Measurements from ENCODE around the gene SEMA4C.
A peak's percentile ranks its signal among the peaks of the same experiment; 100 is the strongest.

Gene SEMA4C, protein sequence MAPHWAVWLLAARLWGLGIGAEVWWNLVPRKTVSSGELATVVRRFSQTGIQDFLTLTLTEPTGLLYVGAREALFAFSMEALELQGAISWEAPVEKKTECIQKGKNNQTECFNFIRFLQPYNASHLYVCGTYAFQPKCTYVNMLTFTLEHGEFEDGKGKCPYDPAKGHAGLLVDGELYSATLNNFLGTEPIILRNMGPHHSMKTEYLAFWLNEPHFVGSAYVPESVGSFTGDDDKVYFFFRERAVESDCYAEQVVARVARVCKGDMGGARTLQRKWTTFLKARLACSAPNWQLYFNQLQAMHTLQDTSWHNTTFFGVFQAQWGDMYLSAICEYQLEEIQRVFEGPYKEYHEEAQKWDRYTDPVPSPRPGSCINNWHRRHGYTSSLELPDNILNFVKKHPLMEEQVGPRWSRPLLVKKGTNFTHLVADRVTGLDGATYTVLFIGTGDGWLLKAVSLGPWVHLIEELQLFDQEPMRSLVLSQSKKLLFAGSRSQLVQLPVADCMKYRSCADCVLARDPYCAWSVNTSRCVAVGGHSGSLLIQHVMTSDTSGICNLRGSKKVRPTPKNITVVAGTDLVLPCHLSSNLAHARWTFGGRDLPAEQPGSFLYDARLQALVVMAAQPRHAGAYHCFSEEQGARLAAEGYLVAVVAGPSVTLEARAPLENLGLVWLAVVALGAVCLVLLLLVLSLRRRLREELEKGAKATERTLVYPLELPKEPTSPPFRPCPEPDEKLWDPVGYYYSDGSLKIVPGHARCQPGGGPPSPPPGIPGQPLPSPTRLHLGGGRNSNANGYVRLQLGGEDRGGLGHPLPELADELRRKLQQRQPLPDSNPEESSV

DNA sequence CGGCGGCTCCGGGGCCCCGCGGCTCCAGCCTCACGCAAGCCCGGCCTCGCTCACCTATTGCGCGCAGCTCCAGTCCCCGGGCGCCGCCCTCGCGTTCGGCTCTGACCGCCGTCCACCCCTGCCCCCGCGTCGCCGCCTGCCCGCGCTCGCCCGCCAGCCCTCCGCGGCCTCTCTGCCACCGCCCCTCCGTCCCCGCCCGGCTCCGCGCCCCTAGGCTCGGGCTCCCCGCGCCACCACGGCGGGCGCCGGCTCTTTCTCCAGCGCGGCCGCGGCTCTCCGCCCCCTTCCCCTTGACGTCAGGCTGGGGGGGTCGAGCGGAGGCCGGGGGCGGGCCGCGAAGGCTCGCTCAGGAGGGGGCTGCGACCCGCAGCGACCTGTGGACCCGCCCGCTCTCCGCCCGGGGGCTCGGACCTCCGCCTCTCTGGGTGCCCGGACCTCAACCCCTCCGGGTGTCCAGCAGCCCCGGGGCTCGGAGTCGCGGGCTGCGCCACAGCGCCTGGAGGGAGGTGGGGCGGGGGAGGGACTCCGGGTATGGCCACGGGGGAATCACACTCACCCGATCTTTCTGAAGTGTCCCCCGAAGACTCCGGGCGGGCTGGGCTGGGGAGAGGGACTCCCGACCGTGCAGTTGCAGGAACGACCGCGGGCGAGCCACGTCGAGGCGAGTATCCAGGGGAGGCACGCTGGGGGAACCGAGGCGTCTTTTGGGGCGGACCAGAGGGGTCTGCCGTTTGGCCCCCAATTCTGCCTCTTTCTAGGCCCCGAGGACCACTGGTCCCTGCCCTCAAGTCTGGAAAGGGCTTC, at the start of gene SEMA4C:
SEMA4C (minus strand) TSS at position 259 of the 804 bp plus-strand sequence. CDS start 2,194 bp downstream, outside the sequence.
- peak; percentile 86 for DNase-seq (ENCODE audit: low spot score)

DNA sequence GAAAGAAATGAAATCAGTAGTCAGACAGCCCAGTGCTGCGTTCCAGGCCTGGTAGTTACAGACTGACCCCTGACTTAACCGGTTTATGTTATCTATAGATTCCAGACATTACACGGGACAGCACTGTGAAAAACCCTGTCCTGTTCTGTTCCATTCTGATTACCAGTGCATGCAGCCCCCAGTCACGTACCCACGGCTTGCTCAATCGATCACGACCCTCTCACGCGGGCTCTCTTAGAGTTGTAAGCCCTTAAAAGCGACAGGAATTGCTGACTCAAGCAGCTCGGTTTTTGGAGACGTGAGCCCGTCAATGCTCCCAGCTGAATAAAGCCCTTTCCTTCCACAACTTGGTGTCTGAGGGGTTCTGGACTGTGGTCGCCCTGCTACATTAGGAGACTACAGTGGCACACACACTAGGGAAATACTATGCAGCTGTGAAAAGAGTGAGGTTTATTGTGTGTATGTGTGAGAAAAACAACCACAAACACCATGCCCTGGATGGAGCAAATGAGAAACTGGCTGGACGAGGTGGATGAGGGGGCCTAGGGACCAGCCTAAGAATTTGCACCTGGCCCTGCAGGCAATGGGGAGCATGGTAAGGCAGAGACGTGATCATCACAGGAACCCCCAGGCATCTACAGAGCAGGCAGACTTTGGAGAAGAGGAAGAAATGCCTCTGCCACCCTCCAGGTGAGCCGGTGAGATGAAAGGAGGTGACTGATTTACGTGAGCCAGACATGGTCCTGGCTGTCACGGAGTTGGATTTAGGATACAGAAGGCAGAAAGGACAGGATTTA, 49.1 kb upstream of the SEMA4C start:
- no peak for DNase-seq (ENCODE audit: low spot score)

DNA sequence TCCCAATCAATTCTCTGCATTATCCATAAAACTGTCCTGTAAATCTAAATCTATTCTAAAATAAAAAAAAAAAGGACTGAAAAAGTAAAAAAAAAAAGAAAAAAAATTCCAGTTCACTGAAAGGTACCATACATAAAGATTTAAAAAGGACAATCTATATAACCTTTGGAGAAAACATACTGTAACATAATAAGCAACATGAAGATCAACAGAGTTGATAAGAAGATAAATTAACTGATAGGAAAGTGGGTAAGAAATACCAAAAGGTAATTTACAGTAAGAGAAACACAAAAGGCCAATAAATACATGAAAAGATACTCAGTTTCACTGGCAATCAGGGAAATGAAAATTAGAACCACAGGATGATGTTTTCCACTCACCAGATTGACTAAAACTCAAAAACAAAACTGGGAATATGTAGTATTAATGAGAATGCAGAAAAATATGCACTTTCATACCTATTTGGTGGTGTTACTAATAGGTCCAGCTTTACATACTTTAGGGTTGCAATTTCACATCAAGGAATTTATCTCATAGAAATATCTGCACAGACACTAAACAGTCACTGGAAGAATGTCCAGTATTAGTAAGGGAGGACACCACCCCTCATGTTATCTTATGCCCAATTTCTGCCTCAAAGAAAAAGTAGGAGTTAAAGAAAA, 48.3 kb upstream of the SEMA4C start:
- DNase-seq (ENCODE audit: low spot score), result no peak

DNA sequence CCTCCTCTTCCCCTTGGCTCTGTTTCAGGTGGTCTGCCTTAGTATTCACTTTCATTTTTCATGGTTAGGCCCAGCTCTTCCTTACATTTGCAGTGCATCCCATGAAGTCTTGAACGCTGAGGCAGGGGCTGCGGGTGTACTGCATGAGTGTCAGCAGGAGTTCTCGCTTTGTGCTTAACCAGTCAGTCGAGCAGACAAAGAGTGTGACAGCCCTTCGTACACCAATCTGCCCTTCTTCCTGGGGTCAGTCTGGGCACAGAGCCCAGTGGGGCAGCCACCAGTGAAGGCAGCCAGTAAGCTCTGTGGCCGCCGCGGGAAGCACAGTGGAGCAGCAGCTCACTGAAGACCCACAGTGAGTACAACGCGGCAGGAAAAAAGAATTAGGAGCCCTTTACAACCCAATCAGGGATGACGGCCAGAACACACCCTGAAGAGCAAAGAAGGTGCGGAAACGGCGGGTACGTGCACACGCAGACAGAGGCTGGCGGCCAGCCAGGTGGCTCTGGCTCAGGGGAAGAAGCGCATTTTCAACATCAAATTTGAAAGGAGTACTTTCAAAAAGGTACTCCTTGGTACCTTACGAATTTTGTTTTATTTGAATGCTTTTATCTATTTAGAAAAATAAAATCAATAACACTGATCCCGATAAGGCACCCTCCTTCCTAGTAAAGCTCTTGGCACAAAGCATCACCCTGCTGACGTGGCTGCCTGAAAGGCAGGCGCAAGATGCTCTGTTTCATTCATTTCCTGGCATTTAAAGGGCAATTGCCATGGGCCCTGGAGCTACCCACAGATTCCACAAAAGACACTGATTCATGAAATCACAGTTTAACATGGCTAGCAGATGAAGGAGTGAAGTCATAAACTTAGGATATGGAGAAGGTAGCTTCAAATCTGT, 47.0 kb upstream of the SEMA4C start:
- no peak for DNase-seq (ENCODE audit: low spot score)

DNA sequence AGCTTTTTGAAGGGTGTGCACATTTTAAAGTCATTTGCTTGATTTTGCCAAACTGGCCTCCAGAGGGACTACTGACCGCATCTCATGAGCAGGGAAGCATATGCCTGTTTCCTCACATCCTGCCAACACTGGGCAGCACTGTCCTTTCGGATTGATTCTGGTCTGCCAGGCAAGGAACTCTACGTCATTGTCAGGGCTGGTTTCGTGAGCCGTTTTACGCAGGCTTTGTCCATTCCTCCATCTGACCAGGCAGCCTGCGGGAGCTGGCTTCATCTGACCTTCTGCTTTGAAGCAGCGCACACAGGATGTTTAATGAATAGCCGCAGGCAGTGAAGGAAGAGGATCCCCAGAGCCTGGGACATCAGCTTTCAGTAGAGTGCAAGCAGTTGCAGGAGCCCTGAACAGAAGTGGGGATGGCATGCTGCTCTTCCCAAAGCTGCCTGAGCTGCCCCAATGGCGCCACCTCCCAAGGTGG, 46.3 kb upstream of the SEMA4C start:
- no peak for DNase-seq (ENCODE audit: low spot score)

DNA sequence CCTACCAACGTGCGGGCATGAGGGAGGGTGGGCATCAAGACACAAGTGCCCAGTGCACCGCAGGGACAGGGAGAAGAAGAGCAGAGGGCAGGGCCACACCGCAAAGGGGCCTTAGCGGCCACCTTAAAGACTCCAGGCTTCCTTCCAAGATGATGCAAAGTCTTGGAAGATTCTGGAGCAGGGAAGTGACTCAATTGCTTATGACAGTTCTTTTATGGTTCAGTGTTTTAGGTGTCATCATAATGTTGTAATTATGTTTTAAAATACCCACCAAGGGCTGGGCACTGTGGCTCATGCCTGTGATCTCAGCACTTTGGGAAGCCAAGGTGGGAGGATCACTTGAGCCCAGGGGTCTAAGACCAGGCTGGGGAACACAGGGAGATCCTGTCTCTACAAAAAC, 44.5 kb upstream of the SEMA4C start:
- DNase-seq (ENCODE audit: low spot score), result no peak

DNA sequence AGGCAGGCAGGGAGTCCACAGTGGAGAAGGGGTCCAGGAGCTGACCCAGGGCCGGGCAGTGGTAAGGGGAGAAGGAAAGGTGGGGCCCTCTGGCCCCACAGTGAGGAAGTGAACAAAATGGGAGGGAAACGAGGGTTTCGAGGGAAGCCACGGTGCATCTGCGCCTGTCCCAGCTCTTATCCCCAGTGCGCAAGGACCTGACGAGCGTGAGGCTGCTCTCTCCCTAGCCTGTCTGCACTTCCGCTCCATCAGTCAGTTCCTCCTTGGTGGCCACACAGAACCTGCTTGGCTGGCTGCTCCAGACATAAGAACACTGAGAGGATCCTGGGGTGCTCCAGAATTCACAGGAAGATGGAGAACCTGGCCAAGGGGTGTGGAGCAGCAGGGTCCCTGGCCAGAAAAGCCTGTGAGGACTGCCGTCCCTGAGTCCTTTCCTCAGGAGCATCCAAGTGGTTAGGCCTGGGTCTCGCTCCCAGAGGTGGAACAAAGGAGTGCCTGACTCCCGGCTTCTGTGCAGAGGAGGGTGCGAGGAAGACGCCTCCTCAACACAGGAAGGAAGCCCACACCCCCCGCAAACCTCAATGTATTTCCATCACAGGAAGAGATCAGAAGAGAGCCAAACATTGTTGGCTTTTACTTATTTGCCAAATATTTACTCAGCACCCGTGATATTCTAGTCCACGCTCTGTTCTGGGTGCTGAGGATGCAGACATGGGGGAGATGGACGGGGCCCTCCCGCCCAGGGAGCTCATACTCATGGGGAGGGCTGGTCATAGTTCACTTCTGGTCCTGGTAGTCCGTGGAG, 43.7 kb upstream of the SEMA4C start:
- no peak for DNase-seq (ENCODE audit: low spot score)

DNA sequence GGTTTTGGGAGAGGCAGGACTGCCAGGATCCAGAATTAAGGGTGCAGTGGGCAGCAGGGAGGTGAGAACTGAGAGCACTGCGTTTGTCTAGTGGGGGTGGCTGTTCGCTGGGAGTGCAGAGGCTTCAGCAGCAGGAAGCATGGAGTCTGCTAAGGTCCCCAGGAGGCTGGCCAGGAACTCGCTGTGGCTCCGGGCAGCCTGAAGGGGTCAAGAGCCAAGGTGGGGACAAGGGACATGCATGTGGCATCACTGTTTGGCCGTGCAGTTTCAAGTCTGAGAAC, 43.2 kb upstream of the SEMA4C start:
- DNase-seq (ENCODE audit: low spot score), result no peak

DNA sequence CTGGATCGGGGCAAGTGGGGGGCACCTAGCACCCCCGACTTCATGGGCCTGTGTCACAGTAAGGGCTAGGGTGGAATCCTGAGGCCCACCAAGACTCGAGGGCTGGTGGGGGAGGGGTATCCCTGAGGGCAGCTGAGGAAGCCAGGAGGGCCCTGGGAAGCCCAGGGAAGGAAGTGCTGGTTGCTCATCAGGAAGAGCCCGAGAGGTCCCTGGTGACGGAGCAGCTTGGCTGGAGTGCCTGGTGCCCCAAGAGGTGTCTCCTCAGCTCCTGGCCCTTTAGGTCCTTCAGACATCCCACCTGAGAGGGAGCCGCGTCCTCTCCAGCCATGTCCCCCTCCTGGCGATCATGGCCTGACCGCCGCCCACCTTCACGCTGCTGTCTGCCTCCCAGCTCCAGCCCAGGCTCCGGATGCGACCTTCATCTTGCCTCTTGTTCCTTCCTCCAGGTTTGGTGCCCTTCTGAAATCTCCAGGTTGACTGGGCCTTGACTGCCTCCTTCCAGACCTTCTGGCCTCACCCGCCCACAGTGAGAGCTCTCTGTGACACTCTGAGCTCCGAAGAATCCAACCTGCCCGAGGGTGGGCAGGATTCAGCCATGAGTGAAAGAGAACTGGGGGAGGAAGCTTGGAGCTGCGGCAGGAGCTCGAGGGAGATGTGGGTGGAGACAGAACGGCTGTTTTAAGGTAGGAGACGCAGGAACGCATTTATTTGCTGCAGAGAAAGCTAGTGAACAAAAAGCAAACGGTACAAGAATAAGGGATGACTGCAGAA, 42.7 kb upstream of the SEMA4C start:
- DNase-seq (ENCODE audit: low spot score), result no peak

DNA sequence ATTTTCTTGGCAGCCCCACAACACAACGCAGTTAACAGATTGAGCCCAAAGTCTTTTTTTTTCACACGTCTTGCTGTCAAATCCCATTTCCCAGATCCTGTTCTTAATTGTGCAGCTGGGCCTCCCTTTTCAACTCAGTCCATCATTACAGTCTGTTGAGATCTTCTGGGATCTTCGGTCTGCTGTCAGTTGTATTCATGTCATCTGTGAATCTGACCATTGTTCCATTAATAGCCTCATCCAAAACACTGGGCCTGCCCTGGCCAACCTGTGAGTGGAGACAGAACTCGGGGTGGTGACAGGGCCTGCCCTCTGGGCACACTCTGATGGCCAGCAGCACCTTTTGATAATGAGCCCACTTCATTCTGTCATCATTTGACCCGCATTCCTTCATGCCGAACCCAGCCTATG, 39.7 kb upstream of the SEMA4C start:
- no peak for DNase-seq (ENCODE audit: low spot score)

DNA sequence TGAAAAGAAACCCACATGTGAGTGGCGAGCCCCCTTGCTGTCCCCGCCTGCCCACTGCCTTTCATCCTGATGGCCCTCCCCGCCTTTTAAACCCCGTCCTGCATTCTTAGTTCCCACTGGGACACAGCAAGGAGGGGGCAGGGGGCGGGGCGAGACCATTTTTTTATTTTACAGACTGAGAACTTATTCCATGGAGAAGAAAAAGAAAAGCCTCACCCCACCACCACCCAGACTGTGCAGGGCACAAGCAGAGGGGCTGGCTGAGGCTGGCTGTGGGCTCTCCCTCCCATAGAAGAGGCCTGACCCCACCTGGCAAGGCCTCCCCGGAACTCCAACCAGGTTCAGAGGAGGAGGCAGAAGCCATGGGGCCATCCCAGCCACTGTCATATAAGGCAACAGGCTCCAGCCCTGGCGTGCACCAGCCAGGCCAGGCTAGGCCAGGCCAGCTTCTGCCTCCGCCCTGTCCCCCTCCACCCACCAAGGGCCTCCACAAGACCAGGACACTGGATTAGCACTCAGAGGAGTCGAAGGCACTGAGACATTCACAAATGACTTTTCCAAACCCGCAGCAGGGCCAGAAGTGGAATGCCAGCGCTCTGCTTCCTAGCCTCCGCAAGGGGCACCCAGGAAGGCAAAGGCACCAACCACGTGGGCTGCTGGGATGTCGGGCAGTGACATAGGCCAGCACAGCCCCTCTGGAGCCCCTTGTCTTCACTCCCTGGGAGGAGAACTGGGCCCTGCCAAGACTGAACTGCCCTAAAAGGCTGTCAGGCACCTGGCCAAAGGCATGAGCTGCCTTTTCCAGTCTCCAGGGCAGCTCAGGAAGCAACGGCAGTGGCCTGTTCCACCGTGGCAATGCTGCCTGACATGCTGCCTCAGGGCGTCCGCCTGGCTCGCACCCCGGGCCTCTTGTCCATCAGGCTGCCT, 37.5 kb upstream of the SEMA4C start:
- peak; percentile 82 for DNase-seq (ENCODE audit: low spot score)

DNA sequence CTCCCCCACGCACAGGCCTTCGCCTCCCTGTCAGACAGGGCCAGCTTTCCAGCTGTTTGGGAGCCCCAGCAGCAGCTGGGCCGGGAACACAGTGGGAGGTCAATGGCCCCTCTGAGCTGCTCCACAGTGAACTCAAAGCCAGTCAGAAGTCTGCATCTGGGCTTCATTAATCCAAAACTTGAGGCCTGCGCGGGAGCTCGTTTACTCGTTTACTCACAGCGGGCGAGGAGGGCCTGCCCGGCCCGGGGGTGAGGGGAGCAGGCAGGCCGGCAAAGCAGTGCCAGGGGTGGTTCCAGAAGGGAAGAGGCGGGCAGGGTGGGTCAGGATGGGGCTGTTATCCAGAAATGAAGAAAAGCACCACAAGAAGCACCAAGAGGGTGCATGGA, 36.8 kb upstream of the SEMA4C start:
- DNase-seq (ENCODE audit: low spot score), result peak; percentile 68

DNA sequence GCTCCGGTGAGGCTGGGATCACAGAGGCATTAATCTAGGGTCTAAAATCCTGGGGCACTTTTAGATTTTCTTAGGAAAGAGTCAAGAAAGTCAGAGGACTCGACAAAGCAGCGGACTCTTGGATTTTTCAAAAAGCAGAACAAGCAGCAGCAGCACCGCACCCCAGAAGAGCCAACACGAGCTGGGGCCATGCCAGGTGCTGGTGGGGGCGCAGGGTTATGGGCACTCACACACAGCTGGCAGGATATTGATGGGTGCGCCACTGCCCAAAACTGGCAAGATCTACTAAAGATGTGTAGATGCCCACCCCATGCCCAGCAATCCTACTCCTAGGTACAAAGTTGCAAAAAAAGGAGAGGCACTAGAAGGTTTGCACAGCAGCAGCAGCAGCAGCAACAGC, 33.9 kb upstream of the SEMA4C start:
- DNase-seq (ENCODE audit: low spot score), result no peak

DNA sequence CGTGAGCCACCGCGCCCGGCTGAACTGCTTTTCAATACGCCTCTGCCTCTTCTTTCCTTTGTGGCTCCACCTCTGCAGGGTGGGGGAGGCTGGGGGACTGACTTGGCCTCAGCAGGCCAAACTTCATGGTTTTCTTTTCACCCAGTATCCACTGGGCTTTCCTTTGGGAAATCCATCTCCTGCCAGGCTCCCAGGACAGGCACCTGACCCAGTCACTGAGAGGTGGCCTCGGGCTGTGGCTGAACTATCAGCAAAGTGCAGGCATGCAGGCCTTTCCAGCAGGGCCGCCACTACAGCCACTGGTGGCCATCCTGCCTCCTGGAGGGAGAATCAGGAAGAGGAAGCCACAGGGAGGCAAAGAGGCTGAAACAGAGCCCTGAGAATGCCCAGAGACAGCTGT, 33.4 kb upstream of the SEMA4C start:
- no peak for DNase-seq (ENCODE audit: low spot score)

DNA sequence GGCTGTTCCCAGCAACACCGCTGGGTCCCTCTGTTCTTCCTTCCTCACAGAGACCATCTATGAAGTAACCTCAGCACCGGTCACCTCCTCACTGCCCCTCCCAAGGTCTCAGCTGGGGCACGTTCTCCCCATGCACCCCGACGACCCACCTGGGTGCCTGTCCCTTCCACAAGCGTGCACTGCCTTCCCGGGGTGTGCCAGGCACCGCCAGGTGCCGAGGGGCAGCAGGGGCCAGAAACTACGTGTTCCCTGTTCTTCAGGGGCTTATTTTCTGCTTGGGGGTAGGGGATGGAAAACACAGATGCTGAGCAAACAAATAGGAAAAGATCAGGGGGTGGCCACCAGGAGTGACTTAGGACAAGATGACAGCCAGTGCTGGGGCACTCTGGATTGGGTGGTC, 30.4 kb upstream of the SEMA4C start:
- DNase-seq (ENCODE audit: low spot score), result no peak

DNA sequence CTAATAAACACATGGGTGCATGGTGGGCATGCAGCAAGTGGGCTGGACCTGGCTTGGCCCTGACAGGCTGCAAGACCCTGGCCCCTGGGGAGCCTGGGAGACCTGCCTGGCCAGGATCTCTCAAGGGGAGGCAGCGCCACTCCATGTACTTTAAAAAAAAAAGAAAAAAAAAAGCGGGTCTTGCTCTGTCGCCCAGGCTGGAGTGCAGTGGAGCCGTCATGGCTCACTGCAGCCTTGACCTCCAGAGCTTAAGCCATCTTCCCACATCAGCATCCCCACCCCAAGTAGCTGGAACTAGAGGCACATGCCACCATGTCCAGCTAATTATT, 29.5 kb upstream of the SEMA4C start:
- DNase-seq (ENCODE audit: low spot score), result no peak

DNA sequence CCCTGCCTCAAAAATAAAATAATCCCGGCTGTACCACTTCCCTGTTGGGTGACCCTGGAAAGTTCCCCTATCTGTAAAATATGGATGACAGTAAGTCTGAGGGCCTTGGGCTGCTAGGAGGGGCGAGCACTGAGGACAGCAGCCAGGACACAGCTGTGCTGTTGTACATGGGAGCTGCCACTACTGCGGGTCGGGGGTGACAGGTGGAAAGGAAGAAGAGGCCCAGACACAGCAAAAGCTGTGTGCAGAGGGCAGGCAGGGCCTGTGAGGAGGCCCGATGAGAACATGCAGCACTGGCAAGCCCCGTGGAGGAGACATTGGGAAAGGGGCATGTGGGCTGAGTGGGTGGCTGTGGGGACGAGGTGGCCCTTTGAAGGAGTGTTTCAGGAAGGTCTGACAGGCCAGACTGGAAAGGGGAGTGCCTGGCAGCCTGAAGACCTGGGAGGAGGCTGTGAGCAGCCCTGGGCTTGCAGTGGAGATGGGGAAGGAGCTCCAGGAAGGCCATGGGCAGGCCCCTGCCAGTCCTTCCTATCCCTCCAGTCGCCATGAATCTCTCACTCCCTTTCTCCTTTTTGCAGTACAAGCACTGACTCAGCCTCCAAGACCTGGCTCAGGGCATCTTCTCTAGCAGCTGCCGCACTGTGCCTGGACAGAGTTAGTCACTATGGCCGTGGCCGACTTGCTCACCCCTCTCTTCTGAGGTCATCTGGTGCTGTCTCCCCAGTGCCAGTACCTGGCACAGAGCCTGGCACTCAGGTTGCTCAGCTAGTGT, 28.9 kb upstream of the SEMA4C start:
- no peak for DNase-seq (ENCODE audit: low spot score)

Measured in GM03348 (cell line).